GM12878 (cell line): ENCODE results near the gene DMD. TPM values are rescaled to one million over a fixed set of nuclear protein-coding genes. Genes with fewer than 3 reads are reported as not detected.
A peak's percentile ranks its signal among the peaks of the same experiment; 100 is the strongest.

ENCODE experiments used
- ATAC-seq: fragments of 200-7000 bp; cut with Tn5 transposase; 3 replicates; pipeline ENCODE4 v1.9.1; 2020; ENCODE audit warnings: mild to moderate bottlenecking, moderate library complexity
- BruUV-seq: library from RNA; stranded (reverse); fragments of 400-500 nt; replicated peaks from 2 replicates; lab custom pipeline; 2021; lab: Mats Ljungman, UMichigan
- CTCF ChIA-PET: fragments of 300-600 bp; sonication (Branson Sonifier 250); formaldehyde crosslinking; extraction: SDS; loops from one replicate; lab custom pipeline; 2021; ENCODE audit warnings: inconsistent platforms; lab: Yijun Ruan, JAX
- POLR2A ChIA-PET: fragments of 350-600 bp; formaldehyde crosslinking; extraction: SDS; loops from one replicate; lab custom pipeline; 2021; ENCODE audit warnings: inconsistent platforms; lab: Charles Lee
- RAD21 ChIA-PET: fragments of 300-600 bp; sonication (Branson Sonifier 250); formaldehyde crosslinking; loops from one replicate; lab custom pipeline; 2023; ENCODE audit warnings: antibody characterized with exemption; ENCODE audit not compliant: unreplicated experiment; lab: Charles Lee
- SMC1A ChIA-PET: fragments of 300-600 bp; sonication (Branson Sonifier 250); formaldehyde crosslinking; loops from one replicate; lab custom pipeline; 2023; ENCODE audit not compliant: unreplicated experiment, uncharacterized antibody; lab: Charles Lee
- DNase-seq: peaks from one replicate; pipeline ENCODE4 v3.0.0-alpha.2; 2011; ENCODE audit warnings: low read depth, low spot score
- FAIRE-seq: peaks from 3 replicates; lab custom pipeline; 2011; peaks lifted over from hg19 to GRCh38; lab: Jason Lieb, UNC
- H2AFZ ChIP-seq: 2 replicates; pipeline ENCODE4 v1.6.0; 2011; ENCODE audit warnings: low read depth, low read length, control low read depth; ENCODE audit not compliant: control insufficient read depth
- H3K27ac ChIP-seq: 2 replicates; pipeline ENCODE4 v1.5.1; 2011; ENCODE audit warnings: control low read depth; ENCODE audit not compliant: control insufficient read depth, insufficient read depth
- H3K27me3 ChIP-seq, 2 experiments: replicated peaks in 1 of 2; 2 replicates each; pipeline versions ENCODE4 v1.6.0 to v1.6.1; 2011; ENCODE audit warnings: low read length in 1 of 2; ENCODE audit not compliant: control insufficient read depth in 2 of 2, insufficient read depth in 2 of 2
- H3K36me3 ChIP-seq, 2 experiments: 2 replicates each; pipeline ENCODE4 v1.5.1; 2011; ENCODE audit warnings: low read length in 1 of 2; ENCODE audit not compliant: control insufficient read depth in 2 of 2, insufficient read depth in 2 of 2
- H3K4me1 ChIP-seq: 2 replicates; pipeline ENCODE4 v1.6.1; 2011; ENCODE audit warnings: mild to moderate bottlenecking, low read length, moderate library complexity, mixed read lengths; ENCODE audit not compliant: control insufficient read depth, insufficient read depth
- H3K4me2 ChIP-seq: 2 replicates; pipeline ENCODE4 v1.6.0; 2011; ENCODE audit warnings: control low read depth; ENCODE audit not compliant: control insufficient read depth, insufficient read depth
- H3K4me3 ChIP-seq: fragments of 200-600 bp; sonication (generic); 2 replicates; pipeline ENCODE4 v1.5.1; 2016
- H3K79me2 ChIP-seq: 2 replicates; pipeline ENCODE4 v1.6.0; 2011; ENCODE audit warnings: low read length; ENCODE audit not compliant: control insufficient read depth, insufficient read depth
- H3K9ac ChIP-seq: 2 replicates; pipeline ENCODE4 v1.8.0; 2011; ENCODE audit warnings: low read length, control low read depth, mixed read lengths; ENCODE audit not compliant: control insufficient read depth, insufficient read depth
- H3K9me3 ChIP-seq: replicated peaks from 3 replicates; pipeline ENCODE4 v1.5.1; 2011; ENCODE audit warnings: mild to moderate bottlenecking, low read length; ENCODE audit not compliant: control insufficient read depth, insufficient read depth
- H4K20me1 ChIP-seq: 2 replicates; pipeline ENCODE4 v1.6.0; 2011; ENCODE audit not compliant: control insufficient read depth, insufficient read depth
- IKZF1 ChIP-seq: fragments of 450-650 bp; conservative IDR thresholded peaks from 2 replicates; pipeline ENCODE4 v1.6.1; 2017; ENCODE audit warnings: antibody characterized with exemption, mild to moderate bottlenecking
- IKZF2 ChIP-seq, 2 experiments: fragments of 450-650 bp; IDR thresholded peaks; 2 replicates each; pipeline ENCODE4 v1.6.1; 2017; ENCODE audit warnings: mild to moderate bottlenecking in 2 of 2, moderate library complexity in 2 of 2
- MYB ChIP-seq: fragments of 150-350 bp; IDR thresholded peaks from 2 replicates; pipeline ENCODE4 v1.6.1; 2014; ENCODE audit warnings: mild to moderate bottlenecking, low read depth, low read length, borderline replicate concordance
- NBN ChIP-seq: fragments of 450-650 bp; IDR thresholded peaks from 2 replicates; pipeline ENCODE4 v1.6.1; 2016
- SPI1 ChIP-seq: IDR thresholded peaks from 2 replicates; pipeline ENCODE4 v1.6.1; 2011; ENCODE audit warnings: low read depth, mild to moderate bottlenecking, low read length, moderate library complexity, borderline replicate concordance; ENCODE audit not compliant: insufficient read depth
- WRNIP1 ChIP-seq: IDR thresholded peaks from 2 replicates; pipeline ENCODE4 v1.6.1; 2011; ENCODE audit warnings: low read depth, low read length, improper control_type of control experiment, borderline replicate concordance
- WGBS: methylation state at CpG from one replicate; pipeline ENCODE4 v1.1.6; 2016; ENCODE audit warnings: low lambda C conversion rate; ENCODE audit not compliant: insufficient replicate concordance, insufficient coverage; ENCODE audit errors: missing lambda C conversion rate; 5-methylcytosine and 5-hydroxymethylcytosine counted together
- in situ Hi-C: fragments of 300-500 bp; cut with MboI; formaldehyde crosslinking; loops from 9 replicates; pipeline ENCODE4 v1.14.3; 2018; ENCODE audit warnings: mixed read lengths
- intact Hi-C: fragments of 100-400 bp; cut with micrococcal nuclease; formaldehyde crosslinking; loops from one replicate; pipeline ENCODE4 v1.14.2; 2022; ENCODE audit not compliant: unreplicated experiment
- polyA plus RNA-seq, 11 experiments: library from polyadenylated mRNA; depleted of rRNA in 4 of 11; unstranded in 6 of 11; stranded (reverse) in 5 of 11; fragments of >200 nt; fragmentation: Nextera tagmentation in 4 of 11; fragmentation: Illumina TruSeq in 1 of 11; extraction: Ambion mirVana in 4 of 11; extraction: Trizol in 1 of 11; gene quantifications; 1 replicate in 1 of 11; 2 replicates in 10 of 11; pipeline versions ENCODE4 v1.2.1 to v1.2.3, GENCODE V29; 2011 to 2016; ENCODE audit warnings: inconsistent platforms in 2 of 11, missing spikeins in 2 of 11, low read depth in 1 of 11
- total RNA-seq, 4 experiments: library from RNA; depleted of rRNA in 3 of 4; stranded (reverse); fragments of >200 nt in 3 of 4; fragmentation: Illumina TruSeq in 1 of 4; extraction: Trizol in 1 of 4; gene quantifications; 2 replicates each; pipeline versions ENCODE4 v1.2.1 to v1.2.3, GENCODE V29; 2013 to 2021
- TF ChIP-seq, protein P1 (sequence below): fragments of 450-650 bp; IDR thresholded peaks from 2 replicates; pipeline ENCODE4 v1.6.1; 2017; ENCODE audit warnings: mild to moderate bottlenecking

The DMD gene
- total and polyA plus RNA-seq, 10 of the 15 experiments (the other 5 are each of a cell fraction or from before 2014, with no cell fraction given) = 1.4 to 24.3 (median 4.3) TPM

DNA sequence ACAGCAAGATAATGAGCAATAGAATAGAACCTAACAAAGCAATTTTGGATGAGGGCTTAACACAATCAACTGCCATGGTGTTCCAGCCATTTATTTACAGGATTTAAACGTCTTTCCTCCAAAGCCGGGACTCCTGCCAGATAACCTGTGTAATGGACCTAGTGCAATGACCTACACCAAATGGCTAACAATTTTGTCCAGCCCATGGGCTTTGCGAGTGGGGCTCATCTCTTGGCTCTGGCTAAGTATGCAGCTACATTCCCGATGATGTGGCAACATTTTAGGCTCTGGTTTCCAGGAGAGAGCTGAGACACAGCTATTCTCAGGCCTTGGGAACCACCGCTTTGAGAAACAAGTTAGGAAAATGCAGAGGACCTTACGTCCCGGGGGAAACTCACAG lies 1317.2 kb downstream of the DMD start (continued):
- TF ChIP-seq, protein P1, sequence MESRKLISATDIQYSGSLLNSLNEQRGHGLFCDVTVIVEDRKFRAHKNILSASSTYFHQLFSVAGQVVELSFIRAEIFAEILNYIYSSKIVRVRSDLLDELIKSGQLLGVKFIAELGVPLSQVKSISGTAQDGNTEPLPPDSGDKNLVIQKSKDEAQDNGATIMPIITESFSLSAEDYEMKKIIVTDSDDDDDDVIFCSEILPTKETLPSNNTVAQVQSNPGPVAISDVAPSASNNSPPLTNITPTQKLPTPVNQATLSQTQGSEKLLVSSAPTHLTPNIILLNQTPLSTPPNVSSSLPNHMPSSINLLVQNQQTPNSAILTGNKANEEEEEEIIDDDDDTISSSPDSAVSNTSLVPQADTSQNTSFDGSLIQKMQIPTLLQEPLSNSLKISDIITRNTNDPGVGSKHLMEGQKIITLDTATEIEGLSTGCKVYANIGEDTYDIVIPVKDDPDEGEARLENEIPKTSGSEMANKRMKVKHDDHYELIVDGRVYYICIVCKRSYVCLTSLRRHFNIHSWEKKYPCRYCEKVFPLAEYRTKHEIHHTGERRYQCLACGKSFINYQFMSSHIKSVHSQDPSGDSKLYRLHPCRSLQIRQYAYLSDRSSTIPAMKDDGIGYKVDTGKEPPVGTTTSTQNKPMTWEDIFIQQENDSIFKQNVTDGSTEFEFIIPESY = no peak
- TF ChIP-seq MYB = no peak
- no peak for TF ChIP-seq WRNIP1
- TF ChIP-seq IKZF1 = no peak

DNA sequence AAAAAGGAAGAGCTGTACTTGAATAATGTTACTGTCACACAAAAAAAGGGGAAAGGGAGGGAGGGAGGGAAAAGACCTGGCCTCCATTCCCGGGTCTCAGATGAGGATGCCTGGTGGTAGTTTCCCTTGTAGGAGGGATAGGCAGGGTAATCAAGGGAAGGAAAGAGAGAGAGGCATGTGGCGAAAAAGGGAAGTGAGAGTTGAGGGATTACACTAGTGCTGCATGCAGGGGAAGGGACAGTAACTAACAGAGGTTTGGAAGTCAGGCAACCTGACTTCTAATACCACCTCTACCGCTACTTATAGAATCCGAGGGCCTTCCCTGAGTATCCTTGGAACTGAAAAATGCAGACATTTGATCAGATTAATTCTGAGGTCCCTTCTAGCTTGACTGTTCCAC lies 1317.8 kb downstream of the DMD start:
- RAD21 ChIA-PET = no interaction called here
- H3K79me2 ChIP-seq = no peaks in the 10 kb centered on the region
- POLR2A ChIA-PET = no interaction called here
- ATAC-seq = peak; percentile 59
- DNase-seq = no peak
- no peak overlapping the region for H2AFZ ChIP-seq
- no TSS peak for BruUV-seq
- no peaks in the 10 kb centered on the region for H3K9me3 ChIP-seq
- CTCF ChIA-PET = no interaction called here
- no peak overlapping the region for H3K27ac ChIP-seq
- no peak for FAIRE-seq
- no peaks in the 10 kb centered on the region for H3K36me3 ChIP-seq
- in situ Hi-C loops (no loop called here), intact Hi-C loops (no loop called here)
- WGBS = 11% methylated on average over 4 of the region's 4 CpGs
- no peaks in the 10 kb centered on the region for H4K20me1 ChIP-seq
- H3K4me3 ChIP-seq = no peak overlapping the region
- no peaks in the 10 kb centered on the region for H3K4me1 ChIP-seq
- H3K9ac ChIP-seq = no peak overlapping the region
- H3K4me2 ChIP-seq = no peak overlapping the region
- peak; percentile 84 for TF ChIP-seq SPI1
- peak in 1 of 2 experiments; percentile 27; a peak in 1 of 4 replicates for TF ChIP-seq IKZF2 (IDR thresholded peaks at IDR 0.05)
- TF ChIP-seq NBN = no peak
- no peaks in the 10 kb centered on the region for H3K27me3 ChIP-seq
- SMC1A ChIA-PET = no interaction called here
